Epidermal melanocyte (primary cell): ENCODE results near the gene CEP72.

Experiments
- DNase-seq: peaks from one replicate; pipeline ENCODE4 v3.0.0; 2011; ENCODE audit warnings: low spot score; ENCODE audit not compliant: insufficient read length

The CEP72 gene

DNA sequence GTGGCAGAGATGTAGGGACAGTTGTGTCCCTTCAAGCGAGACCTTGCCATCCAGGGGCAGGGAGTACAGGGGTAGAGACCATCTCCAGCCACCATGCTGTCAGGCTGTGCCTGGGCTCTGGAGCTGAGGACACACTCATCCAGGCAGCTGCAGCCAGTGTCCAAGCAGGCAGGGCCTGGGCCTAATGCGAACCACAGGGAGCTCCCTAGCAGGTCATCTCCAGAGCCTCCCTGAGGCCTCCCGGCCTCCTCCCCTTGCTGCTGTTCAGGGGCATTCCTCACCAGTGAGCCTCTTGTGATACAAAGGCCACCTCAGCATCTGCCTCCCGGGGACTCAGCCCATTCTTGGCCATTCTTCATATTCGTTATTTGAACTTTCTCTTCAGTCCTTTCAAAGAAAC lies 46.0 kb downstream of the CEP72 start:
- DNase-seq: no peak

DNA sequence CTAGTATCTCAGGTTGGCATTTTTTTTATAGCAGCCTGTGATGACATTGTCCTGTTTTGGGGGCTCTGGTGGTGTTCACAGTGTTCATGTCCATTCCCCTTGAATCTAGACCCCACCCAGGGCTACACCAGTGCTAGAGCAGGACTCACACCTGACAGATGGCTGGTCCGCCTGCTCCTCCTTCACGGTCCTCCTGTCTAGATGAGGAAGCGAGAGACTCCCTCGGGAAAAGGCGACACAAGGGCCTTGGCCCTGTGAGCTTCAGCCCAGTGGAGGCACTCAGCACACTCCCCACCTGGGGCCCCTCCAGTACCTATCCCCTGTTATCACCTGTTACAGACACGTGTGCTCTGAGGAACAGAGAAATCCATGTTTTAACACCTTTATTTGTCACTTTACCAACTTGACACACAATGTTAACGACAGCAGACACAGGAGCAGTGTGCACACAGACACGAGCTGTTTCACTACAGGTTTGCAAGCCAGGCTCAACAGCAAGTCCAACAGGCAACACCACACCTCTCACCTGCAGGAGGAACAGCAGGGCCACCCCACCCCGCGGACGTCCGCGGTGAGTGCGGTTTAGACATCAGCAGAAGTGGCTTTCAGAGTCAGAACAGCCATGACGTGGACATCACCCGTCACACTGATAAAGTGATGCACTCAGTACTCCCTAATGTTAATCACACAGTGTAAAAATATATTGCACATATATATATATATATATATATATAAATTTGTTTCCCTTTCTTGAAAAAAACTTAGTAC lies 47.5 kb downstream of the CEP72 start:
- no peak for DNase-seq

DNA sequence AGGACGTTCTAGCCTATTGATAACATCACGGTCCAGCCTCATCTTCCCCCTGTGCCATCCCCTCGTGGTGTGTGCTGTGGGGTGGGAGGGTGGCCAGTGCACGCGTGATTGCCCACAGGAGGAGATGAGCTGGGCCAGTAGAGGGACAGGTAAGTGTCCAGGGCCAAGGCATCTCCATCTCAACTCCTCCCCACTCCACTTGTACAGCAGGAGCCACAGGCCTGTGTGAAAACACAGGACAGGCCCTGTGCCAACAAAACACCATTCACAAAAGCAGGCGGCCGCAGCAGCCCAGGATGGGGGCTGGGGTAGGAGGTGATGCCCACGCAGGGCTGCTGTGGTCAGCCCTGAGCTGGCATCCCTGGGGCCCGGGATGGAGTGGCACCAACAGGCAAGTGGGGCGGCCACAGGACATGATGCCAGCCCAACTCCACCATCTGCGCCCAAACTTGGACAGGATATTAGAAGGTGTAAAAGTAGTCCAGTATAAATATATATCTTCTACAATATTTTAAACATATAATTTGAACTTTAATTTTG lies 48.4 kb downstream of the CEP72 start:
- DNase-seq: no peak

DNA sequence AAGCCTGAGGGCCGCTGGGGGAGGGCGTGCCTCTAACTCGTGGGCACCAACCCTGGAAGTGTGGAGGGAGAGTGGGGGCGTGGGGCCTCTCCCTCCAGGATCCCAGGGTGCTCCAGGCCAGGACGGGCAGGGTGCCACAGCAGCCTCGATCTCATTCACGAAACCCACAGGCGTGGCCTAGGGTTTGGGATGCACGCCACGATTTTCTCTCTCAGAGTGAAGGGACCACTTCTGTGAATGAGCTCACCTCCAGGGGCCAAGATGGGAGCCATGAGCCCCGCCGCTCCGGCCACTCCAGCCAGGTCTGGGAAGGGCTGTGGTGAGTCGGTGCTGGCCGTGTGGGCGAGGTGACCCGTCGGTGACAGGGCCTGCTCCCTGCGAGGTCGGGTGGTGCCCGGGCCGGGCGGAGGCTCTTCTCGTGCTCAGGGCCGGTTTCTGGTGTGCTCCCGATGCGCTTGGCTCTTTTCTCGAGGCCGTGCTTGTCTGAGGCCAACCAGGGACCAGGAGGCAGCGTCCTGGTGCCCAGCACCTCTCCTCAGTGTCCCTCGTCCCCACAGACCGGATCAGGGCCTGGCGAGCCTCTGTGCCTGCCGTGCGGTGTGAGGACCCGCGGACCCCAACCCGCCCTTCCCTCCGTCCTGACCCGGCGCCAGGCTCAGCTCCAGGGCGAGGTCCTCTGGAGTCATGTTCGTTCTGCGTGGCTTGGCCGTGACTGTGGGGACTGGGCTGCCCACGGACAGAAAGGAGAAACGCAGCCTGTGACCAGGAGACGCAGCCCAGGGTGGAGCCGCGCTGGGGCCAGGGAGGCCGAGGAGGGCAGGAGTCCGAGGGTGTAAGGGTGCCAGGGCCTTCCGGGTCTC lies 50.0 kb downstream of the CEP72 start:
- DNase-seq: no peak

DNA sequence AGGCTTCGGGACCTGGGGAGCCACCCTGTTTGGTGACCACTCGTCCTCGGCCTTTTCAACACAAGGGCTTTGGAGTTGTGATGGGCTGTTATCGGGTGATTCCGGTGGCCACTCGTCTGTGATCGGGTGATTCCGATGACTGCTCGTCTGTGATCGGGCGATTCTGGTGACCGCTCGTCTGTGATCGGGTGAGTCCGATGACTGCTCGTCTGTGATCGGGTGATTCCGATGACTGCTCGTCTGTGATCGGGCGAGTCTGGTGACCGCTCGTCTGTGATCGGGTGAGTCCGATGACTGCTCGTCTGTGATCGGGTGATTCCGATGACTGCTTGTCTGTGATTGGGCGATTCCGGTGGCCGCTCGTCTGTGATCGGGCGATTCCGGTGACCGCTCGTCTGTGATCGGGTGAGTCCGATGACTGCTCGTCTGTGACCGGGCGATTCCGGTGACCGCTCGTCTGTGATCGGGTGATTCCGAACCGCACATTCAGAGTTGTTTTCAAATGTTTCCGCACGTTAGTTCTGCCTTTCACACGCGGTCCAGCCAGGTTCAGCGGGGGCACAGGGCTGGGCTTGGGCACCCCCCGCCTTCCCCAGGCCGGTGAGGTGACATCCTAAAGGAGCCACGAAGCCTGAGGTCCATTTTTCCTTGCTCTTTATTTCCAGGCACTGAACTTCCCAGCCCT lies 50.8 kb downstream of the CEP72 start:
- no peak for DNase-seq

DNA sequence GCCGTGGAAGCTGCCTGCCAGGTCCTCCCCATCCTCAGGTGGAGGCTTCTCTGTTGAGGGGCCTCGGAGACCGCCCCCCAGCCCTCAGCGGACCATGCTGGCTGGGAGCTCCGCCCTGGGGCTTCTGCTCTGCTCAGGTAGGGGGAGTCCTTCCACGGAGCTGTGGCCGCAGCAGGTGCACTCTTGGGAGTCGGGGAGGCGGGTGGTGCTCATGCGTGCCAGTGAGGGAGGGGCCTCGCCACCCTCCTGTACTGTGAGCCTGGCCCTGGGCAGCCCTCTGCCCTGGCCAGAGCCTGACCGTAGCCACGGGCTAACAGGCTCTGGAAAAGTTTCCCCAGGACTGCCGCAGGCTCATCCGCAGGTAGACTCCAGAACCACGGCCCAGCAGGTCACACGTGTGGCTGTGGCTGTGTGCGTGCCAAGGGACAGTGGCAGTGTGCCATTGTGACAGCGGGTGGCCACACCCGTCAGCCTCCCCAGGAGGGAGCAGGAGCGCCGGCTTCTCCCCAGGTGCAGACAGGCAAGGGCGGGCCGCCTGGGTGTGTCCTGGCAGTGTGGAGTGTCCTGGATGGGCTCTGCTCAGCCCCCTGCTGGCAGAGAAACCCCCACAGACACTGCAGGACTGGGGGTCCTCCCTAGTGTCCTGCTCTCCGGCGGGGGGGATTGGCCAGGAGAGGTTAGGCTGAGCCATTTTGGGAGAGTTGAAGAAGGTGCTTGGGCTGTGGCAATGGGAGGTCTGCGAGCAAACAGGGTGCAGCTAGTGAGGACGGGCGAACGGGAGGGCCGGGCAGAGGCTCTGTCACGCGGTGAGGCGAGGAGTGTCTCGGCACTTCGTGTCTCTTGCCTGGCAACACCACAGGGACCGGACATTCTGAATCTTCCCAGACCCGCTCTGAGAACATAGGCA lies 51.5 kb downstream of the CEP72 start:
- DNase-seq: no peak

DNA sequence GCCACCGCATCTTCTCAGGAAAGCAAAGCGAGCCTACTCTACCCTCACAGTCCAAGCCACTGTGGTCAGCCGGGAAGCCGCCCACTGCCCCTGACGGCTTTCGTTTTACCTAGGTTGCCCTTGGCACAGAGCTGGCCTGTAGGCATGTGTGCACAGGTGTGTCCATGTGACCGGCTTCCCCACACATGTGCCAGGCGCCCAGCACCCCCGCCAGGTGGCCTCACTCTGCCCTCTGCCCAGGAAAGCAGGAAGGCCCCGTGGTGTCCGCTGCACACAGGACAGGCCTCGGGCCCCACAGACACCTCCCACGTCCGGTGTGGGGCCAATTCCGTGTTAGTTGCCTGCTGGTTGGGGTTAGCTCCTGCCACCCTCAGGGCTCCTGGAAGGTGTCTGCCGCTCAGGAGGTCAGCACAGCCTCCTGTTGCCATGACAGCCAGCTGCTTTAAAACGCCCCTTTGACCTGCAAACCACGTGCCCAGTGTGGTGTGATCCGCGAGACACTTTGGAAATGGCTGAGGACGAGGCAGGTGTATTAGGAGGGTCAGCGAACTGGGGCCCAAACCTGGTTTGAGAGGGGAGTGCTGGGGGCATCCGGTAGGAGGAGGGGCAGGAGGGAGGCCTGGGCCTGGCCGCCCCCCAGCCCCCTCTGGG lies 52.3 kb downstream of the CEP72 start:
- no peak for DNase-seq

DNA sequence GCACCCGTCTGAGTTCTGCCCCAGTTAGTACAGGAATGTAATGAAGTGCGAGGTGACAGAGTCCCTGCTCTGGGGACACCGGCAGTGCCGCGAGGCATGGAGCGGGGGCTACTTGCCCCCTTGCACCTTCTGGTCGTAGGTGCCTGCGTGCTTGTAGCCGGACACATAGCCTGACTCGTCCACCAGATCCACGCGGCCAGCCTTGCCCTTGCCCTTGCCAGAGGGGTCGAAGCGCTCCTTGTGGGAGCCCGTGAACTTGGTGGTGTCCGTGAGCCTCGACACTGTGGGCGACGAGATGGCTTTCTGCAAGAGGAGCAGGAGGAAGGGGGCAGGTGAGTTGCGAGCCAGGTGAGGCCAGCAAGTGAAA lies 52.8 kb downstream of the CEP72 start:
- DNase-seq: no peak

DNA sequence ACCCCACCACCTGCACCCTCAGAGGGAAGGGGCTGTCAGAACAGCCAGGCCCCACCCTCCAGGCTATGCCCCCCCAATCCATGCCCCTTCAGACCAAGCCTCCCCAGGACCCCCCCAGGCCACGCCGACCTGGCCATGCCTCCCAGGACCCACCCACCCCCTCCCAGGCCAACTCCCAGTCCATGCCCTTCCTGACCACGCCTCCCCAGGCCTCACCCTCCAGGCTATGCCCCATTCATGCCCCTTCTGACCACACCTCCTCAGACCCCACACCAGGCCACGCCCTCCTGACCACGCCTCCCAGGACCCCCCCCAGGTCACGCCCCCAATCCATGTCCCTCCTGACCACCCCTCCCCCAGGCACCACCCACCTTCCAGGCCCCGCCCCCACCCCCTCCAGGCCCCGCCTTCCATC lies 53.4 kb downstream of the CEP72 start:
- no peak for DNase-seq

DNA sequence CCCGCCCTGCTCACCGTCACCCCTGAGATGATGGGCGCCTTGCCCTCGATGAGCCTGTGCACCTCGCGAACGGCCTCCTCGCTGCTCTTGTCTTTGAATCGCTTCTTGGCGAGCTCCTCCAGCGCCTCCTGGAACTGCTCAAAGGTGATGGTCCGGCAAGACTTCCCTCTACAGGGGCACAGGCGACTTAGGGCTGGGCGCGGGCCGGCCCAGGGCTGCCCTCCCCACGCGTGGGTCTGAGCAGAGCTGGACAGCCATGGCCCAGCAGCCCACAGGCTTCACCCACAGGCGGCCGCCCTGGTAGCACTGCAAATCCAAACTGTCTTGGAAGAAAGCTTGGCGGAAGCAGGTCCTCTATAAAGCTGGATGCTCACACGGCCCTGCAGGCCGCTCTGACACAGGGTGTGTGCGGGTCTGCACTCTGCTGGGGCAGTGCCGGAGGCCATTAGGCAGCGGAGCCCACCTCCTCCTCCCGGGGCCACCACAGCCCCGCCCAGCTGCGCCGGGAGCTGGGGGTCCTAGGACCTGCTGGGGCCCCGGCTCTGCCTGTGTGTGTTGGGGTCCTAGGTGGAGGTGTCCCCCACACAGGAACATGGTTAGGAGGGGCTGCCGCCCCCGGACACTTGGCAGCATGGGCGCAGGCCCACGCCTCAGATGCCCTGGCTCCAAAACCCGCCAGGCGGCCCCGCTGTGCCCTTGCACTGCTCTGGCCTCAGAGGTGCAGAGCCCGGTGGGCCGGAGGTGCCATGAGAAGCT lies 54.0 kb downstream of the CEP72 start:
- DNase-seq: no peak

DNA sequence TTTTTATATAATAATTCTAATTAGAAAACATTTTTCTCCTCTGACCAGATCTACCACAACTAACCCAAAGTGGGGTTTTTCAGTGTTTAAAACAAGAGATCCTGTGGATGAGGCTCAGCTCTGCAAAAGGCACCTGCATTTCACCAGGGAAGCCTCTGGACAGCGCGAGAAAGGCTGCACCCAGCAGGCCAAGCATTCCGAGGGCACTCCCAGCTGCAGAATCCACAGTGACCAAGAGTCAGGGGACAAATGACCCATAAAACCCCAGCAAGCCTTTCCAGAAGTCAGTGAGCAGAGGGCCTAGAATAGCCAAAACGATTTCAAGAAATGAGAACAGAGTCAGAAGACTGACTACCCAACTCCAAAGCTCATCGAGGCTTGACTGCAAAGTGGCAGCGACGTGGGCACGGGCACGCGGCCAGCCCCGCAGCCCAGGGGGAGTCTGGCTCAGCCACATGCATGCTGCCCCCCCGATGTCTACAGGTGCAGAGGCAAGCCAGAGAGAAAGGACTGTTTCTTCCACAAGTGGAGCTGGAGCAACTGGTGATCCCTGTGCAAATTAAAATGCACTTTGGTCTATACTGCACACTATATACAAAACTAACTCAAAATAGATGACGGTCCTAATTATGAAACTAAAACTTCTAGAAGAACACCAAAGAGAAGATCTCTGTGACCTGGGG lies 54.8 kb downstream of the CEP72 start:
- DNase-seq: no peak

DNA sequence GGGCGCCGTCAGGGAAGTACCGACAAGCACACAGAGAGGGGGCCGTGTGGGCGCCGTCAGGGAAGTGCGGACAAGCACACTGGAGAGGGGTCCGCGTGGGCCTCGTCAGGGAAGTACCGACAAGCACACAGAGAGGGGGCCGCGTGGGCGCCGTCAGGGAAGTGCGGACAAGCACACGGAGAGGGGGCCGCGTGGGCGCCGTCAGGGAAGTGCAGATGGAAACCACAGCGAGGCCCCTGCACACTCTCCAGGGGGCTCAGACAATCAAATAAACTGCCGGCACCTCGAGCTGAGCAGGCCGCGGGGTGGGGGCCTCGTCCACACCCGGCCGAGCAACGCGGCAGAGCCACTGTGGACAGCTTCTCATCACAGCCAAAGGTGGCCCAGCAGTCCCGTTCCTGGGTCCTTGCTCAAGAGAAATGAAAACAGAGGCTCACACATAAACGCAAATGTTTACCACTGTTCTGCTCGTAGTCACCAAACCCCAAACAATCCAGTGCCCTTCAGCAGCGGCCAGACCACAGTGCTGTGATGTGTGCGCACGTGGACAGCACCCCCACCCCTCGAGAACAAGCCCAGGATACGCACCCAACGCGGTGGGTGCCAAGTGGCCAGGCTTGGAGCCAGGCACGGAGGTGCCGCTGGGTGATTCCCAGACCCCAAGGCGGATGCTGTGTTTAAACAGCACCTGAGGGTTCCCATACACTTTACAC lies 56.3 kb downstream of the CEP72 start:
- DNase-seq: no peak

DNA sequence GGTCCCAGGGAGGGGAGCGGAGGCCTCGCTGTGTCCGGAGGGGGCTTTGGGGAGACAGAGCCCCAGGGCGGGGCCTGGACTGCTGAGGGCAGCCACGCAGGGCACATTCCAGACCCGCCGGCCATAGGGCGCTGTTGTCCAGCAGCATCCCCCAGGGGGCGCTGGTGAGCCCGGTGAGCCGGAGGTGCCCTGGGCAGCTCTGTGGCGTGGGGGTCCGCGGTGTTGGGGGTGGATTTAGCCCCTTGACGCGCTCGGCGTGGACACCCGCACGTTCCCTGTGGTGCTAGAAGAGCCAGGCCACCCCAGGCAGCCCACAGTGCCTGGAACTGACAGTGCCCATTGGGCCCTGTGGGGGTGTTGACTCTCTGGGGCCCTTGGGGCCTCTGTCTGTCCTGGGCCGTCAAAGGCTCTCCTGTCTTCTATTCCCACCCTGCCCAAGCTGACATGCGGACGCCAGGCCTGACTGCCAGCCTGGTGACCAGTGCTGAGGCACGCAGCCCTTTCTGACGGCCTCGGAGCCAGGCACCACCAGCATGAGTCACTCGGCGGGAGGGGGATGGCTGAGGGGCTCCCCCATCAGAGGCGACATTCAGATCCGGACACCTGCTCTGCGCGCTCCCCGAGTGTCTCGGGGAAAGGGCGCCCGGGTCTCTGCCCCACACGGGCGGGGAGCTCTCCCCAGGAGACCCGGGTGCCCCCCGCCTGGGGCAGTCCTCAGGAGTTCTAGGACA lies 57.1 kb downstream of the CEP72 start:
- DNase-seq: no peak

DNA sequence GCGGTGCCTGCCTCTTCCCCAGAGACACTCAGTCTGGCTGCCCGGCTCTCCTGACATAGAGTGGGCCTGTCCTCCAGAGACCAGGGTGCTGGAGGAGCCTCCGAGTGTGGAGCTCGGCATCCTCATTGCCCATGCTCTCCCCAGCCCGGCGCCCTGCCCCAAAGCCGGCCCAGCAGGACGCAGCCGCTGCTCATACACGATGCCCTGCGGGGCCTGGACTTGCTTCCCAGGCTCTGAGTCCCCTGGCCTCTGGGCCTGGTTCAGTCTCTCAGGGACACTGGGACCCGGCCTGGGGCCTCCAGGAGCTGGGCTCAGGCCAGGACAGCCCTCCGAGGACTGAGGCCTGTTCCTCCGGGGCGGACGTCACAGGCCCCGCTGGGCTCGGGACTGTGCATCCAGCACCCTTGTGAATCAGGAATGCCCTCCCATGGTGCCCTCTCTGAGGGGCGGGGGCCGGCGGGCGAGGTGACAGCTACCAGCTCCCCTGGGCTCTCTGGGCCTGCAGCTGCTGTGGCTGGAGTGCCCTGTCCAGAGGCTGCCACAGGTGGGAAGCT lies 57.8 kb downstream of the CEP72 start:
- no peak for DNase-seq

DNA sequence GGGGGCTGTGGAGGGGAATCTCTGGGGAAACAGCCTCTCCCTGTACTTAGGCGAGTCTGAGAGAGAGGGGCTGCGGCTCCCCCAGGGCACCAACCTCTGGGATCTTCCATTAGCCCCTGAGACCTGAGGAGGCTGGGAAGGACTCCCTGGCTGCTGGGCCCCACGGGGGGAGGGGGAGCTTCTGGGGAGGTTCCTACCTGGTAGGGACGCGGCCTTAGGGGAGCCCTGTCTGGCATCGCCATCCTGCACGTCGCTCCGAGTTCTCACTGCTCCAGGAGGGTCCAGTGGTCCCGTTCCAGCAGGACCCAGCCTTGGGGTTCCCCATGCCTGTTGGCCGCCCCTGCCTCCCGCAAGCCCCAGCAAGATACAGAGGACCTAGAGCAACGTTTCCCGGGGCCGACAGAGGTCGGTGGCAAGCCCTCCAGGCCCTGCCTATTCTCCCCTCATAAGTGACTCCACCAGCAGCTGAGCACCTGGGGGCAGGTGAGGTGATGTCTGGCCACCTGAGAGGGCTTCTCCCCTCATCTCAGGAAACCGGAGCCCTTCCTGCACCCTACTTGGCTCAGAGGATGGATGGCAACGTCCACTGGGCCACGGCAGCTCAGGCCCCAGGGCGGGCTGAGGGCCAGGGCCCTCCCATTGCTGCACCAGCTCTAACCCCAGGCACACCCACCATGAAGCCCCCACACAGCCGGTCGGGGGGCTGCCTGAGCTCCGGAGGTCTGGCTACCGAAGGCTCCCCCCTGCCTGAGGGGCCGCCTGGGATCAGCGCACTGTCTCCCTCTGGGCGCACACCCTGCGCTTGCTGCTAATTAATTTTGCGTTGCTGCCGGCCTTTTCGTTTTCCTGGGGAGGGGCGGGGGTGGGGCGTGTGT lies 58.5 kb downstream of the CEP72 start:
- no peak for DNase-seq
